SU-DHL-6 (cell line): Measurements from ENCODE around the gene GPR89A.

ENCODE experiments used
- H2AFZ ChIP-seq: fragments of 200-600 bp; sonication (generic); 2 replicates; pipeline ENCODE4 v1.6.1; 2014; ENCODE audit warnings: low read depth, mild to moderate bottlenecking, moderate library complexity, mixed read lengths, antibody characterized with exemption, low read length; ENCODE audit not compliant: severe bottlenecking
- H3F3A ChIP-seq: fragments of 200-600 bp; shearing (Covaris generic); 2 replicates; pipeline ENCODE4 v1.6.0; 2016; ENCODE audit warnings: antibody characterized with exemption, mild to moderate bottlenecking; ENCODE audit not compliant: insufficient read depth
- H3K27ac ChIP-seq: fragments of 200-600 bp; sonication (generic); 2 replicates; pipeline ENCODE4 v1.5.1; 2016; ENCODE audit warnings: low read depth, mild to moderate bottlenecking, low read length, moderate library complexity, mixed read lengths
- H3K27me3 ChIP-seq: fragments of 200-600 bp; sonication (generic), shearing (Covaris generic); 2 replicates; pipeline ENCODE4 v1.6.0; 2014; ENCODE audit warnings: mild to moderate bottlenecking, low read length
- H3K36me3 ChIP-seq: fragments of 200-600 bp; sonication (generic); 2 replicates; pipeline ENCODE4 v1.6.1; 2014; ENCODE audit warnings: mild to moderate bottlenecking, low read length, mixed read lengths
- H3K4me2 ChIP-seq: fragments of 300-600, 200-600 bp; shearing (Covaris generic), sonication (generic); 2 replicates; pipeline ENCODE4 v1.6.0; 2014; ENCODE audit warnings: low read length, low read depth, mild to moderate bottlenecking; ENCODE audit not compliant: poor library complexity, severe bottlenecking
- H3K4me3 ChIP-seq: fragments of 200-600 bp; sonication (generic); 2 replicates; pipeline ENCODE4 v1.5.1; 2014; ENCODE audit warnings: antibody characterized with exemption, low read length, mild to moderate bottlenecking, mixed read lengths; ENCODE audit not compliant: insufficient read depth, poor library complexity, severe bottlenecking
- H3K79me2 ChIP-seq: fragments of 200-600 bp; sonication (generic); 2 replicates; pipeline ENCODE4 v1.6.1; 2014; ENCODE audit warnings: mild to moderate bottlenecking, low read length, moderate library complexity; ENCODE audit not compliant: insufficient read depth
- H3K9ac ChIP-seq: fragments of 200-600 bp; sonication (generic); 2 replicates; pipeline ENCODE4 v1.7.0; 2014; ENCODE audit warnings: mild to moderate bottlenecking, low read length
- H3K9me2 ChIP-seq: fragments of 200-600 bp; sonication (generic); replicated peaks from 2 replicates; pipeline ENCODE4 v1.6.1; 2014; ENCODE audit warnings: low read length; ENCODE audit not compliant: insufficient read depth
- H3K9me3 ChIP-seq: fragments of 200-600 bp; sonication (generic); 2 replicates; pipeline ENCODE4 v1.6.1; 2014; ENCODE audit warnings: low read length, mixed read lengths; ENCODE audit not compliant: insufficient read depth
- H4K20me1 ChIP-seq: fragments of 200-600 bp; sonication (generic); 2 replicates; pipeline ENCODE4 v1.6.1; 2014; ENCODE audit warnings: low read depth, mild to moderate bottlenecking, antibody characterized with exemption, low read length, moderate library complexity, mixed read lengths
- CTCF ChIP-seq: fragments of 200-600 bp; sonication (generic); IDR thresholded peaks from one replicate; pipeline ENCODE4 v1.5.1; 2017; ENCODE audit warnings: antibody characterized with exemption, mild to moderate bottlenecking, low read length, moderate library complexity; ENCODE audit not compliant: insufficient read depth, poor library complexity, severe bottlenecking
- EZH2phosphoT487 ChIP-seq: fragments of 200-600 bp; sonication (generic), shearing (Covaris generic); conservative IDR thresholded peaks from 2 replicates; pipeline ENCODE4 v1.6.1; 2018; ENCODE audit warnings: mild to moderate bottlenecking, antibody characterized with exemption, low read length, moderate library complexity, mixed read lengths

GPR89A gene

DNA sequence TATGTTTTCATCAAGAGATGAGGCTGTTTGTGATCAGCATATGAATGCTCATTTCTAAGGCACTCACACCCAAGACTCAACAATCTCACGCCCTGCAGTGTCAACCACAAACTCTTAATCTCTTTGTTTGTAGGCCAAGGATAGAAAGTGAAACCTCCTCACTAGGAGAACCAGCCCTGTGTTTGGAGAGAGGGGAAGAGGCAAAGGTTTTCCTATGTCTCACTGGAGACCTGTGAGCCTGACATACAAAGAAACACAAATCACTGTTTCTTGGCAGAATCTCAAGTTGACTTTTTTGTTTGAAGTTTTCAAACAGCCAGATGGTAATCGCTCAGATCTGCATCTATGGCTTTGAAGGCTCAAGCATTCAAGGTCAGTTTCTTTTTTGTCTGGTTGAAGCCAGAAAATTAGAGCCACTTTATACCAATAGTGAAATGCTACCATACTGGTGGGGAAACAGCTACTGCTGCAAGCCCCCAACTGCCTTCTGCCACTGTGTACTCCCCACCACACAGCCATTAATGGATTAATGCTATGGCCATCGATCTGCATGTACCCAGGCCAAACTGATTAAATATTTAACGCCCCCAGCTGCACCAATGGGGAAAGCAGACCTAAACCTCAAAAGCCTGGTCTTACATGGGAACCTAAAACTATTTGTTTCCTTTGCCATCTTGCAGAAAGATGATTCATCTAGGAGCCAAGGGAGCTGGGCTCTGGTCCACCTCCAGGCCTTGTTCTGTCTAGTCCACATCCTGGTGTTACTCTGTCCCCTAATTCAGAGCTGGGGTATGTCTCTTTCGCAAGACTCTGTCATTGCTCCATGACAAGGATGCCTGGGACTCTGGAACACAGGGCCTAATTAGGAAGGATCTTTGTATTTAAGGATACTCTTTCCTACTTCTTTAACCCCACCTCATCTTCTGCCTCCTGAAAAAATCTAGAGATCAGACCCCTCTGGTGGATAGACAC, 83.1 kb downstream of the GPR89A start:
- H3K4me2 ChIP-seq, result no peak overlapping the region
- no peaks in the 10 kb centered on the region for H3K9me3 ChIP-seq
- H2AFZ ChIP-seq, result no peak overlapping the region
- no peaks in the 10 kb centered on the region for H3K79me2 ChIP-seq
- H3F3A ChIP-seq, result no peaks in the 10 kb centered on the region
- H3K36me3 ChIP-seq, result no peaks in the 10 kb centered on the region
- H3K9ac ChIP-seq, result no peak overlapping the region
- no peaks in the 10 kb centered on the region for H4K20me1 ChIP-seq
- H3K9me2 ChIP-seq, result no peaks in the 10 kb centered on the region
- TF ChIP-seq CTCF, result no peak
- no peak for TF ChIP-seq EZH2phosphoT487
- H3K27me3 ChIP-seq, result no peaks in the 10 kb centered on the region
- no peak overlapping the region for H3K27ac ChIP-seq
- no peak overlapping the region for H3K4me3 ChIP-seq

DNA sequence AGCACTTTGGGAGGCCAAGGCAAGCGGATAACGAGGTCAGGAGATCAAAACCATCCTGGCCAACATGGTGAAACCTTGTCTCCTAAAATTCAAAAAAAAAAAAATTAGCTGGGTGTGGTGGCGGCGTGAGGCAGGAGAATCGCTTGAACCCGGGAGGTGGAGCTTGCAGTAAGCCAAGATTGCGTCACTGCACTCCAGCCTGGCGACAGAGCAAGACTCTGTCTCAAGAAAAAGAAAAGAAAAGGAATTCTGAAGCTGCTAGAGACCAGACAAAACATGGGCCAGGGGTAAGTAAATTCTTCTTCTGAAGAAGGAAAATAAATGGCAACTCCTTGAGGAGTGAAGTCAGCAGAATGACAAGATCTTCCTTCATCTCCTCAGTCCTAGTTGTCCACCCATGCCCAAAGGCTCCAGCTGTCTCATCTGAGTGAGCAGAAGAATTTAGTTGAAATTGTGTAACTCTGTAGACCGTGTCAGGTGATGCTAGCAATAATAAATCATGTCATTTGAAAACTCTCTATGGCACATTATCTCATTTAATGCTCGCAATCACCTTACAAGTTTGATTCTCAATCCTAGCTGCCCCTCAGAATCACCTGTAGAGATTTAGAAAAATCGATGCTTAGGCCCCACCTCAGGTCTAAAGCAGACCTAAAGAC, 85.1 kb downstream of the GPR89A start:
- H3K36me3 ChIP-seq, result no peaks in the 10 kb centered on the region
- no peaks in the 10 kb centered on the region for H3K27me3 ChIP-seq
- H4K20me1 ChIP-seq, result no peaks in the 10 kb centered on the region
- no peak overlapping the region for H3K4me3 ChIP-seq
- no peak overlapping the region for H2AFZ ChIP-seq
- no peak for TF ChIP-seq EZH2phosphoT487
- no peak for TF ChIP-seq CTCF
- H3K9me3 ChIP-seq, result no peaks in the 10 kb centered on the region
- H3K9me2 ChIP-seq, result no peaks in the 10 kb centered on the region
- no peak overlapping the region for H3K27ac ChIP-seq
- no peak overlapping the region for H3K4me2 ChIP-seq
- no peak overlapping the region for H3K9ac ChIP-seq
- no peaks in the 10 kb centered on the region for H3K79me2 ChIP-seq
- H3F3A ChIP-seq, result no peaks in the 10 kb centered on the region

DNA sequence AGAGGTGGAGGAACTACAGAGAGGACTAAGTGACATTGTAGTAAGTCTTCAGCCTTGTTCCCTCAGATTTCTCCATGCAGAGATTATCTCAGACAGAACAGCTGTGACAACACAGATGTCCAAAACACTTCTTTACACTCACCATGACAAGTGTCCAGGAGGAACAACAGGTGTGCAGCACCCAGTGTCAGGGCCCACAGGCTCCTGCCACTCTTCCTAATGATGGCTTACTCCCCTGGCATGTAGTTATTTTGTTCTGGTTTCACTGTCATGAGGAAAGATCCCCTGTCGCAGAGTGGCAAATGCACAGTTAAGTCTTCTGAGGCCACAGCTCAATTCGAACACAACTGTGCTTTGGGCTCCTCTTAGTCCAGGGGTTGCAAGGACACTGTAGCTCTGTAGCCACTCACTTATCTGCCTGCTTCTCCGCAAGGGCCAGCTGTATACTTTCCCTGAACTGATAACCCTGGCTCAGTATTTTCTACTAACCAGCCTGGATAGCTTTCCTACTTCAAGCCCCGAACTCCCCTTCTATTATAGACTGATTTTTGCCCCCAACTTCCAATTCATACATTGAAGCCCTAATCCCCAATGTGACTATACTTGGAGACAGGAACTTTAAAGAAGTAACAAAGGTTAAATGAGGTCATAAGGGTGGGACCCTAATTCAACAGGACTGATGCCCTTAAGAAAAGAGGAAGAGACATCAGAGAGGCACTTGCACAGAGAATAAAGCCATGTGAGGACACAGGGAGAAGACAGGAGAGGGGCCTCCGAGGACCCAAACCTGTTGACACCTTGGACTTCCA, 88.2 kb downstream of the GPR89A start:
- Histone ChIP-seq H2AFZ (no peak overlapping the region), H3K27ac (no peak overlapping the region), H3K9me2 (no peaks in the 10 kb centered on the region), H3K9me3 (no peaks in the 10 kb centered on the region), H3F3A (no peaks in the 10 kb centered on the region), H3K79me2 (no peaks in the 10 kb centered on the region), H4K20me1 (no peaks in the 10 kb centered on the region), H3K9ac (no peak overlapping the region), H3K4me3 (no peak overlapping the region), H3K36me3 (no peaks in the 10 kb centered on the region), H3K27me3 (no peaks in the 10 kb centered on the region), H3K4me2 (no peak overlapping the region)
- TF ChIP-seq CTCF (no peak), EZH2phosphoT487 (no peak)
